Forelimb muscle (tissue), 1 donor: ENCODE results near the gene PLCG2. TPM values are rescaled to one million over a fixed set of nuclear protein-coding genes. Genes with fewer than 3 reads are reported as not detected.
"Not testable (repeated sequence)": the region's sequence is repeated elsewhere in the genome, so short reads cannot be mapped to it uniquely, and the experiment has no call there.

ENCODE experiments used
- DNase-seq: peaks from one replicate; pipeline ENCODE4 v3.0.0-alpha.2; 2013; ENCODE audit warnings: low read depth
- polyA plus RNA-seq: library from polyadenylated mRNA; unstranded; fragments of 120-200 nt; gene quantifications from one replicate; pipeline ENCODE4 v1.2.1, GENCODE V29; 2013; ENCODE audit not compliant: insufficient read length

Gene PLCG2
- polyA plus RNA-seq, 1 donor = 6.7 TPM

- no peak for DNase-seq
Observed at GRCh38 chr16:81754858-81755257, 24.2 kb upstream of the PLCG2 start.

- no peak for DNase-seq
Observed at GRCh38 chr16:81755915-81756614, 23.0 kb upstream of the PLCG2 start.

GRCh38 chr16:81756615-81757356 is 22.3 kb upstream of the PLCG2 start:
- no peak for DNase-seq

GRCh38 chr16:81758376-81758775 is 20.7 kb upstream of the PLCG2 start:
- DNase-seq = no peak

GRCh38 chr16:81762322-81762721 is 16.8 kb upstream of the PLCG2 start:
- not testable (repeated sequence) for DNase-seq

- DNase-seq = no peak
Observed at GRCh38 chr16:81765111-81765919, 13.8 kb upstream of the PLCG2 start.

- no peak for DNase-seq
Observed at GRCh38 chr16:81765969-81766368, 13.1 kb upstream of the PLCG2 start.

- no peak for DNase-seq
Observed at GRCh38 chr16:81767987-81768592, 11.0 kb upstream of the PLCG2 start.

- no peak for DNase-seq
Observed at GRCh38 chr16:81770008-81770407, 9.1 kb upstream of the PLCG2 start.

GRCh38 chr16:81774348-81774747 is 4.7 kb upstream of the PLCG2 start:
- no peak for DNase-seq

- DNase-seq = no peak
Observed at GRCh38 chr16:81775570-81775969, 3.5 kb upstream of the PLCG2 start.

- DNase-seq = no peak
Observed at GRCh38 chr16:81778231-81778630, 860 bp upstream of the PLCG2 start.

GRCh38 chr16:81779536-81780320 is 637 bp downstream of the PLCG2 start:
- DNase-seq = no peak

- DNase-seq = no peak
Observed at GRCh38 chr16:81780350-81780749, 1.3 kb downstream of the PLCG2 start.

- no peak for DNase-seq
Observed at GRCh38 chr16:81782236-81782635, 3.1 kb downstream of the PLCG2 start.

GRCh38 chr16:81784072-81784795 is 5.1 kb downstream of the PLCG2 start:
- DNase-seq = no peak

- DNase-seq = no peak
Observed at GRCh38 chr16:81785138-81785924, 6.2 kb downstream of the PLCG2 start.

- no peak for DNase-seq
Observed at GRCh38 chr16:81786321-81786720, 7.2 kb downstream of the PLCG2 start.

- DNase-seq = no peak
Observed at GRCh38 chr16:81786868-81787267, 7.8 kb downstream of the PLCG2 start.

GRCh38 chr16:81787659-81788058 is 8.6 kb downstream of the PLCG2 start:
- DNase-seq = no peak
